Fibroblast of villous mesenchyme (primary cell): ENCODE data around the gene SUFU. TPM values are rescaled to one million over a fixed set of nuclear protein-coding genes. Genes with fewer than 3 reads are reported as not detected.
A peak's percentile ranks its signal among the peaks of the same experiment; 100 is the strongest.

Source experiments
- DNase-seq: peaks from one replicate; pipeline ENCODE4 v3.0.0-alpha.2; 2010; ENCODE audit warnings: low read depth
- H3K4me3 ChIP-seq: 2 replicates; pipeline ENCODE4 v1.5.1; 2011; ENCODE audit warnings: low read depth, mild to moderate bottlenecking, low read length
- CTCF ChIP-seq: IDR thresholded peaks from 2 replicates; pipeline ENCODE4 v1.5.1; 2012; ENCODE audit warnings: low read depth, mild to moderate bottlenecking, low read length; ENCODE audit not compliant: insufficient read depth
- total RNA-seq: library from RNA; depleted of rRNA; stranded (reverse); fragments of >200 nt; gene quantifications from 2 replicates; pipeline ENCODE4 v1.2.3, GENCODE V29; 2012

The SUFU gene
- total RNA-seq, 1 donor, result 3.9 TPM

DNA sequence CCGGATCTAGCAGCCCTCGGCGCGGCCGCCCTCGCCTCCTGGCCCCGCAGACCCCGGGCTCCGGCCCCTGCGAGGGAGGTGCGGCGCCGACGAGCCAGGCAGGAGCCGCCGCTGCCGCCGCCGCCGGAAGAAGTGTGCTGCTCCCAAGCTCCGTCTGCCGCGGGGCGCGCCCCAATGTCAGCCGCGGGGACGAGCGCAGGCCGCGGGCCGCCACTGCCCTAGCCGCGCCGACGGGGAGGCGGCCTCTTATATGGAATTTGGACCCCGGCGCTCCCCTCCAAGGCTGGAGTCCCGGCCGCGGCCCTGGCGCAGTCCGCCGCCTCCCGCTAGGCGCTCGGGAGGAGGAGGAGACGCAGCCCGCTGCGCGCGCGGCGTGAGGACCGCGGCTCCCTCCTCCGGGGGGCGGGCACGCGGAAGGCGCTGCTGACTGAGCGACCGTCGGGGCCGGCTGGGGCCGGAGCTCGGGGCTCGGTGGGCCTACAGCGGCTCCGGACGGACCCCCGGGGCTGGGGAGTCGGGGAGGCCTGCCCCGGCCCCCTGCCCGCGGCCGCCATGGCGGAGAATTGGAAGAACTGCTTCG is 140.4 kb downstream of the SUFU start, which contains the start of gene TRIM8:
TSS of gene TRIM8 (plus strand) at position 414 of the 580 bp plus-strand sequence. CDS start at position 553, 139 bp downstream.
- DNase-seq, result no peak
- TF ChIP-seq CTCF, result no peak
- H3K4me3 ChIP-seq, result peak within 1 kb of the TSS; percentile 97

DNA sequence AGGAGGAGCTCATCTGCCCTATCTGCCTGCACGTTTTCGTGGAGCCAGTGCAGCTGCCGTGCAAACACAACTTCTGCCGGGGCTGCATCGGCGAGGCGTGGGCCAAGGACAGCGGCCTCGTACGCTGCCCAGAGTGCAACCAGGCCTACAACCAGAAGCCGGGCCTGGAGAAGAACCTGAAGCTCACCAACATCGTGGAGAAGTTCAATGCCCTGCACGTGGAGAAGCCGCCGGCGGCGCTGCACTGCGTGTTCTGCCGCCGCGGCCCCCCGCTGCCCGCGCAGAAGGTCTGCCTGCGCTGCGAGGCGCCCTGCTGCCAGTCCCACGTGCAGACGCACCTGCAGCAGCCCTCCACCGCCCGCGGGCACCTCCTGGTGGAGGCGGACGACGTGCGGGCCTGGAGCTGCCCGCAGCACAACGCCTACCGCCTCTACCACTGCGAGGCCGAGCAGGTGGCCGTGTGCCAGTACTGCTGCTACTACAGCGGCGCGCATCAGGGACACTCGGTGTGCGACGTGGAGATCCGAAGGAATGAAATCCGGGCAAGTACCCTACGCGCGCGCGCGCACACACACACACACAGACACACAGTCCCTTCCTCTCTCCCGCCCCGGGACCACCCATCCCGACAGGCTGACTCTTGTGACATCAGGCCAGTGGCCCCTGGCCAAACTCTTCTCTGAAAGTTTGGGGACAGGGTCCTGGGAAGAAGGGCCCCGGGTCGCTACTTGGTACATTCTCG is 141.0 kb downstream of the SUFU start:
- peak; percentile 61 for TF ChIP-seq CTCF
- DNase-seq, result peak; percentile 73
- peak overlapping the region; percentile 97 for H3K4me3 ChIP-seq

- no peak for TF ChIP-seq CTCF
- peak overlapping the region; percentile 97 for H3K4me3 ChIP-seq
- DNase-seq, result peak; percentile 84
These were observed 141.6 kb downstream of the SUFU start for GRCh38 chr10:102645388-102645740.

GRCh38 chr10:102645741-102646609 is 142.2 kb downstream of the SUFU start:
- H3K4me3 ChIP-seq, result peak overlapping the region; percentile 97
- DNase-seq, result peak; percentile 97
- no peak for TF ChIP-seq CTCF

DNA sequence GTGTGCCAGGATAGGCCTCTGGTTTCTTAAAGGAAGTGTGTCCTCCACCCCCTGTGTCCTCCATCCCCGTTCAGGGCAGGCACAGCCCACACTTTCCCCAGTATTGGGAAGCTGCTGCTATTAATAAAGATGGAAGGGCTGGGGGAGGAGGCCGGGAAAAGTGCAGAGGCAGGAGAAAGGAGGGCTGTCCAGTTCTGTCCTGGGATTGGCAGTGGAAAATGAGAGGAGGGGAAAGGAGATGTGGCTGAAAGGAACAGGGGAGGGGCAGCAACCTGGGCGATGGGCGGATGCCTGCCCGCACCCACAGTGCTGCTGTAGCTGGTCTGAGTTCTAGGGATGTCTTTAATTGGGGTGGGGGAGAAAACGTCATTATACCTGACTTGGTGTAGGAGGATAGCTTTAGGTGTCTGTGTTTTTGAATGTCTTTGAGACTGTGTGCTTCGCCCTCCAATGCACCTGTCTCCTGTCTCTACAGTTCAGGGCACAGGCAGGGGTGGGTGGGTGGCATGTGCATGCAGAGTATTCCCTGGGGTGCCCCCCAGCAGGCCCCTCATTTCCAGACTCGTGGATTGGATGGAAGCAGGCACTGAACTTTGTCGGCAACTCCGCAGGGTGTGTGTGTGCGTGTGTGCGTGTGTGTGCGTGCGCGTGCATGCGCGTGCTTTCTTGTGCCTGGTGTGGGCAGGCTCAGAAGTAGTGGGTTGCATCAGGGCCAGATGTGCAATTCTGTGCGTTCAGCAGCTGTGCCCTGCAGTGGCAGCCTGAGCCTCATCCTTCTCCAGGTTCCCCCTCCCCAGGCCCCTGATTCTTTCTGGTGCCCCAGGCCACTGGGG is 143.1 kb downstream of the SUFU start:
- peak; percentile 51 for DNase-seq
- no peak for TF ChIP-seq CTCF
- peak overlapping the region; percentile 97 for H3K4me3 ChIP-seq
